GM21786 (cell line): ENCODE data around the gene KIRREL2.
"Not testable (repeated sequence)": the region's sequence is repeated elsewhere in the genome, so short reads cannot be mapped to it uniquely, and the experiment has no call there.

ENCODE experiments used
- ATAC-seq: cut with Tn5 transposase; IDR thresholded peaks from one replicate; pipeline ENCODE4 v1.9.1; 2021; ENCODE audit not compliant: unreplicated experiment

The KIRREL2 gene

DNA sequence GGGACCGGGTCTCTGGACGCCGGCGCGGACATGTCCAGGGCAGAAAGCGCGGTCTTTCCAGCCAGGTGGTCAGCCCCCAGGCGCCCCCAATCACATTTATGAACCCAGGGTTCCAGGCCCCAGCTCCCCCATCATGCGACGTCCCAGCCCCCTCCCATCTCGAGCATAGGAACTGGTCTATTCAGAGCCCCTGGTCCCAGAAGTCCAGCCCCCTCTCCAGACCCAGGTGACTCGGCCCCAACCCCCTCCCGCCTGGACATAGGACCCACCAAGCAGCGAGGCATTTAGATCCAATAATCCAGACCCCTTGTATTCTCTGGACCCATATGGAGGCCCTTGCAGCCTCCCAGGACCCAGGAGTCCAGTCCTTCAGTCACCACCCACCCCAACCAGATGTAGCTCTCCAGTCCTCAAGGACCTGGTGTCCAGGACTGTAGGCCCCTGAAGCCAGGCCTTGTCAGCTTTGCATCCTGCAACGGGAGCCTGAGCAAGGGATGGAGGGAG lies 12.2 kb downstream of the KIRREL2 start:
- no peak for ATAC-seq

- ATAC-seq: peak; percentile 48
These were observed 12.8 kb downstream of the KIRREL2 start for GRCh38 chr19:35869327-35870123.

DNA sequence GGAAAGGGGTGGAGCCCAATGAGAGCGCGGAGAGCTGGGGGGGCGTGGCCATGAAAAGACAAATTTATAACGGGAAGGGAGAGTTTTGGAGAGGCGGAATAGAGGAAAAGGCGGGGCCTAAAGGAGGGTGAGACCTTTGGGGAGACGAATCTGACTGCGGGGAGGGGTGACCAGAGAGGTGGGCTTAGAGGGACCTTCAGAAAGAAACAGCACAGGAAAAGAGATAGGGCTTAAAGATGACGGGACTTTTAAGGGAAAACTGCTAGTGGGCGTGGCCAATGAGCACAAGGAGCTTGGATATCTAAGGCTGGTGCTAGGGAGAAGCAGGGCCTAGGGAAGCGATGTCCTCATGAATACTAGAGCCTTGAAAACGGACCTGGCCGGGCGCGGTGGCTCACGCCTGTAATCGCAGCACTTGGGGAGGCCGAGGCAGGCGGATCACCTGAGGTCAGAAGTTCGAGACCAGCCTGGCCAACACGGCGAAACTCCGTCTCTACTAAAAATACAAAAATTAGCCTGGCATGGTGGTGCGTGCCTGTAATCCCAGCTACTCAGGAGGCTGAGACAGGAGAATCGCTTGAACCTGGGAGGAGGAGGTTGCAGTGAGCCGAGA lies 13.5 kb downstream of the KIRREL2 start:
- ATAC-seq: not testable (repeated sequence)

GRCh38 chr19:35870798-35871197 lies 14.1 kb downstream of the KIRREL2 start:
- ATAC-seq: no peak

DNA sequence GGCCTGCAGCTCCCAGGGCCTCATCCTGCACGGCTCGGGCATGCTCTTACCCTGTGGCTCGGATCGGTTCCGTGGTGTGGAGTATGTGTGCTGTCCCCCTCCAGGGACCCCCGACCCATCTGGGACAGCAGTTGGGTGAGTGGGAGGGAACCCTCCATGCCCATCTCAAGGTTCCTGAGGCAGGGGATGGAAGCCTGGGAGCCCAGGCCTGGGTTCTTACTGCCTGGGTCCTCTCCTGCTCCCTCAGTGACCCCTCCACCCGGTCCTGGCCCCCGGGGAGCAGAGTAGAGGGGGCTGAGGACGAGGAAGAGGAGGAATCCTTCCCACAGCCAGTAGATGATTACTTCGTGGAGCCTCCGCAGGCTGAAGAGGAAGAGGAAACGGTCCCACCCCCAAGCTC lies 14.9 kb downstream of the KIRREL2 start:
- no peak for ATAC-seq

- no peak for ATAC-seq
These were observed 15.5 kb downstream of the KIRREL2 start for GRCh38 chr19:35872180-35872579.

- no peak for ATAC-seq
These were observed 17.8 kb downstream of the KIRREL2 start for GRCh38 chr19:35874392-35874930.

DNA sequence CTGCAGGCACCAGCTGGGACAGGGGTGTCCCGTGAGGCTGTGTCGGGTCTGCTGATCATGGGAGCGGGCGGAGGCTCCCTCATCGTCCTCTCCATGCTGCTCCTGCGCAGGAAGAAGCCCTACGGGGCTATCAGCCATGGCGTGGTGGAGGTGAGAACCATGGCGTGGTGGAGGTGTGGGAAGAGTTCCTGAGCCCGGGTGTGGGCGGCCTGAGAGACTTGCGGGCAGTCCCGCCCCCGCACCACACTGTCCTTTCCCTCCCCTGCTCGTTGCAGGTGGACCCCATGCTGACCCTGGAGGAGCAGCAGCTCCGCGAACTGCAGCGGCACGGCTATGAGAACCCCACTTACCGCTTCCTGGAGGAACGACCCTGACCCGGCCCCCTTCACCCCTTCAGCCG lies 22.4 kb downstream of the KIRREL2 start:
- ATAC-seq: no peak

DNA sequence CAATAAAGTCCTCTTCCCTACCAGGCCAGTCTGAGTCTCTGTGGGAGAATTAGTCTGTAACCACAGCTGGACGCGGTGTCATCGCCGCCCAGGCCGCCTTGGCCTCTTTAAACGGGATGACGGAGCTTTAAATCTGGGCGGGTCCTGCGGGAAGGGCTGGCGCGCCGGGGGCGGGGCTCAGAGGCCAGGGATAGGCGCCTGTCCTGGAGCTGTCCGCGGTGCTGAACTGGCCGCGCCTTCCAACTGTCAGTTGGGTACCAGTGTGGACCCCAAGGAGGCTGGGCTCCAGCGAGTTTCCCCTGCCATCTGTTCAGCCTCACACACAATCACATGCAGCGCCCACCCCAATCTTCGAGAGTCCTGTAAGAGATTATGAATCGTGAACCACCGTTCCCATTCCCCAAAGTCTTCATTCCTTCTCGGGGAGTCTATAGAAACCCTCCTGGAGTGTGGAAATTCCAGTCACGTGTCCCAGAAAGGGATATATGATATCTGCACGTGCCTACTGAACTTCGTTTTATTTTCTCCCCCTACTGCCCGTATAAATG lies 23.1 kb downstream of the KIRREL2 start:
- no peak for ATAC-seq

DNA sequence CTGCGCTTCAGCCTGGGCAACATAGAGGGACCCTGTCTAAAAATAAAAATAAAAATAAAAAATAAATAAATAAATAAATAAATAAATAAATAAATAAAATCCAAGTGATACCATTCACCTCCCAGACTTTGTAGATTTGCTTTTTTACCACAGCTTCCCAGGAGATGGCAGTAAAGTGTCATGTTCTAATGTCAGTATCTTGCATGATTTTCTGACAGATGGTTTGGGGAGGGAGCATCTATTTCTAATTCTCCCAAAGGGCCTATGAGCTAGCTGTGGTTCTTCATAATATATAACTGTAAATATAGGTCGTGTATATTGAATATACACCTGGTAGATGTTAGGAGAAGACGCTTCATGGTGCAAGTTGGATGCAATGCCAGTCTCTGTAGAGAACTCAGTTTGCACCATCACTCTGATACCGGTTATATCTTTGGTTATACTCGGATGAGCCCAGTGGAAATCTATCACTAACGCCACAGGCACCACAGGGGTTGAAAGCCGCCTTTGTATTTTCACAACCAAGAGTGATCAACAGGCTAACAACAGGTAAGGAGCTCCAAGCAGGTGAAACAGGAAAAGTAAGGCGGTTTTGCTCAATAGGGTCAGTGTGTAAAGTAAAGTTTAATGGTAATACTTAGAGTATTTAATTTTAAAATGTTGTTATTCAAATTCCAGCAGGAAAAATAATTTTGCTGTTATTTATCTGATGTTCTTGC lies 25.6 kb downstream of the KIRREL2 start:
- no peak for ATAC-seq

DNA sequence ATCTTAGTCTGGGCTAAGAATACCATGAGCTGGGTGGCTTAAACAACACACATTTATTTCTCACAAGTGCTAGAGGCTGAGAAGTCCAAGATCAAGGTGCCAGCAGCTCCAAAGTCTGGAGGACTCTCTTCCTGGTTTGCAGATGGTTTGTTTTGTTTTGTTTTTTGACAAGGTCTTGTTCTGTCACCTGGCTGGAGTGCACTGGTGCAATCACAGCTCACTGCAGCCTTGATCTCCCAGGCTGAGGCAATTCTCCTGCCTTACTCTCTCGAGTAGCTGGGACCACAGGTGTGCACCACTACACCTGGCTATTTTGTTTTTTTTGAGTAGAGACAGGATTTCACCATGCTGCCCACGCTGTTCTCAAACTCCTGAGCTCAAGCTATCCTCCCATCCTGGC lies 27.2 kb downstream of the KIRREL2 start:
- ATAC-seq: no peak

DNA sequence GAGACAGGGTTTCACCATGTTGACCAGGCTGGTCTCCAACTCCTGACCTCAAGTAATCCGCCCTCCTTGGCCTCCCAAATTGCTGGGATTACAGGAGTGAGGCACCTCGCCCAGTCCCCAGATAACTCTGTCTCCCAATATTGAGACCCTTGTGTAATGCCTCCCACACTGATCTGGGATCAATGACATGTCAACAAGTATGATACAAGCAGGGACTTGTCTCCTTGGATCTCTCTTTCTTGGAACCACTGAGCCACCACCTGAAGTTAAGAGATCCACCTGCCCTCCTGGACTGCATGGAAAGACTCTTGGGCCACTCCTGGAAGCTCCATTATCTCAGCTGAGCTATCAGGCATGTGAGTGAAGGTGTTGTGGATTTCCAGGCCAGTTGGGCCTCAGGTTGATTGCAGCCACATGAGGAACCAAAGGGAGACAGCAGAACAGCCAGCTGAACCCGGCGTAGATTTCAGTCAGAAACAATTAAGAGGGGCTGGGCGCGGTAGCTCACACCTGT lies 28.6 kb downstream of the KIRREL2 start:
- ATAC-seq: no peak

DNA sequence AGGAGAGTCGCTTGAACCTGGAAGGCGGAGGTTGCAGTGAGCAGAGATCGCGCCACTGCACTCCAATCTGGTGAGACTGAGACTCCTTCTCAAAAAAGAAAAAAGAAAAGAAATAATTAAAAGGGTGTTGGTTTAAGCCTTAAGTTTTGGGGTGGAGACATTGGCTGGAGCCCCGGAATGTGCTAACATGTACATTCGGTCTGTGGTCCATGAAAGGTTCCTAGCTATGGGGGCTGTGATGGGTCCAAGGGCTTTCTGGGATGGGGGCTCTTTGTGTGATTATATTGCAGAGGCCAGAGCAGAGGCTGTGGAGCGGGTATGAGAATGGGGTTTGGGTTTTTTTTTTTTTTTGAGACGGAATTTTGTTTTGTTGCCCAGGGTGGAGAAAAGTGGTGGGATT lies 29.2 kb downstream of the KIRREL2 start:
- ATAC-seq: no peak

- no peak for ATAC-seq
These were observed 30.5 kb downstream of the KIRREL2 start for GRCh38 chr19:35887197-35887596.

DNA sequence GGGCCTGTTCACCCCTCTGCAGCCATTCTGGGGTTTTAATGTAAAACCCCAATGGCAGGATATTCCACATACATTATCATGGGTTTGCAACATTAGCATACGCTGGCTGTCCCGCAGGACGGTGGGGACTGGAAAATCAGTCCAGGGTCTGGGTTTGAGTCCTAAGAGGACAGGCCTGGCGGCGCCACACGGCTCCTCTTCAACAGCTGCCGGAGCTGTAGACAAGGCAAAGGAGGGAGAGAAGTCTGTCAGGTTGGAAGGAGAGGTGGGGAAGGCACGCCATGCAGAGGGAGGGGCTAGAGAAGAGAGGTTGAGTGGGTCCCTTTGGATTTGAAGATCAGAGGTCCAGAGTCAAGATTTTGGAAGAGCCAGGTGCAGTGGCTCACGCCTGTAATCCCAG lies 31.7 kb downstream of the KIRREL2 start:
- no peak for ATAC-seq

GRCh38 chr19:35889370-35890112 lies 32.8 kb downstream of the KIRREL2 start:
- ATAC-seq: no peak

DNA sequence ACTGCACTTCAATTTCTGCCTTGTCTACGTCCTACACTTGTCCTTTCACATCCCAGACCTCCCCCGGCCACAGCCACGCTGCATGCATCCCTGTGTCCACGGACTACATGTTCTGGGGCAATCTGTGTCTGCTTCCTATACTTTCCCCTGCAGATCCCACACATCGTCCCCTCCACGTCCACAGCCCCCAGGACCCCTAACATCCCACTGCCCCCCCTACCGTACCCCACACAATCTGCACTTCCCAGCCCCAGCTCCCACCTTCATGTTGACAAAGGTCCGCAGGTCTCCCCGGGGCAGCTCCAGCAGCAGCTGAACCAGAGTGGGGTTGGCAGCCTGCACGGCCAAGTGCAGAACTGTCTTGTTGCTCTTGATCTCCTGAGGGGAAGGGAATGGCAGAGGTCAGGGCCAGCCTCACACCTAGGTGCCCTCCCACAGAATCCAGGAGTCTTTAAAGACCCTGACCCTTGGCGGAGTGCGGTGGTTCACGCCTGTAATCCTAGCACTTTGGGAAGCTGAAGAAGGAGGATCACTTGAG lies 33.5 kb downstream of the KIRREL2 start:
- ATAC-seq: no peak

DNA sequence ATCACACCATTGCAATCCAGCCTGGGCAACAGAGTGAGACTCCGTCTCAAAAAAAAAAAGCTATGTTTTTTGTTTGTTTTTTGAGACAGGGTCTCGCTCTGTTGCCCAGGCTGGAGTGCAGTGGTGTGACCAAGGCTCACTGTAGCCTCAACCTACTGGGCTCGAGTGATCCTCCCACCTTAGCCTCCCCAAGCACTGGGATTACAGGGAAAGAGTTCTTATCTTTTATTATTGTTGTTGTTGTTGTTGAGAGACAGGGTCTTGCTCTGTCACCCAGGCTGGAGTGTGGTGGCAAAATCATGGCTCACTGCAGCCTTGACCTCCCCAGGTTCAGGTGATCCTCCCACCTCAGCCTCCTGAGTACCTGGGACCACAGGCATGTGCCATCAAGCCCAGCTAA lies 35.1 kb downstream of the KIRREL2 start:
- not testable (repeated sequence) for ATAC-seq

GRCh38 chr19:35894342-35894741 lies 37.6 kb downstream of the KIRREL2 start:
- ATAC-seq: no peak
